SK-N-SH treated with all-trans-retinoic acid at 6 μM for 48 hours (cell line): ENCODE measurements around the gene IMMT.
"Not testable (repeated sequence)": the region's sequence is repeated elsewhere in the genome, so short reads cannot be mapped to it uniquely, and the experiment has no call there.

ENCODE experiments used
- ATAC-seq: fragments of 200-7000 bp; cut with Tn5 transposase; 3 replicates; pipeline ENCODE4 v1.9.1; 2020; ENCODE audit warnings: mild to moderate bottlenecking, moderate library complexity
- ARNTL ChIP-seq: fragments of 450-650 bp; formaldehyde crosslinking; IDR thresholded peaks from 2 replicates; pipeline ENCODE4 v1.5.0; 2020; ENCODE audit warnings: low read depth, mild to moderate bottlenecking, moderate library complexity, borderline replicate concordance
- BACH2 ChIP-seq: fragments of 250-450 bp; sonication (Bioruptor Pico); IDR thresholded peaks from 2 replicates; pipeline ENCODE4 v1.9.0; 2021; ENCODE audit warnings: mild to moderate bottlenecking, borderline replicate concordance
- CSDC2 ChIP-seq: fragments of 250-450 bp; sonication (Bioruptor Pico); IDR thresholded peaks from 2 replicates; pipeline ENCODE4 v1.5.0; 2020; ENCODE audit warnings: mild to moderate bottlenecking, moderate library complexity
- ESRRG ChIP-seq: fragments of 250-450 bp; sonication (Bioruptor Pico); IDR thresholded peaks from 2 replicates; pipeline ENCODE4 v1.6.1; 2021; ENCODE audit warnings: mild to moderate bottlenecking
- GLIS3 ChIP-seq: fragments of 250-450 bp; sonication (Bioruptor Pico); IDR thresholded peaks from 2 replicates; pipeline ENCODE4 v1.5.0; 2020; ENCODE audit warnings: mild to moderate bottlenecking, moderate library complexity
- ISL1 ChIP-seq: fragments of 250-450 bp; sonication (Bioruptor Pico); IDR thresholded peaks from 2 replicates; pipeline ENCODE4 v2.1.2; 2022; ENCODE audit warnings: mild to moderate bottlenecking, moderate library complexity
- PPARA ChIP-seq: fragments of 250-450 bp; sonication (Bioruptor Pico); IDR thresholded peaks from 2 replicates; pipeline ENCODE4 v1.5.0; 2020; ENCODE audit warnings: mild to moderate bottlenecking, borderline replicate concordance
- RARB ChIP-seq: fragments of 250-450 bp; sonication (Bioruptor Pico); IDR thresholded peaks from 2 replicates; pipeline ENCODE4 v1.8.0; 2021; ENCODE audit warnings: mild to moderate bottlenecking, moderate library complexity
- TCF4 ChIP-seq: fragments of 250-450 bp; sonication (Bioruptor Pico); IDR thresholded peaks from 2 replicates; pipeline ENCODE4 v1.8.0; 2021; ENCODE audit warnings: mild to moderate bottlenecking, moderate library complexity, borderline replicate concordance
- TOX ChIP-seq: fragments of 250-450 bp; sonication (Bioruptor Pico); IDR thresholded peaks from 2 replicates; pipeline ENCODE4 v1.8.0; 2021; ENCODE audit warnings: mild to moderate bottlenecking, moderate library complexity, borderline replicate concordance
- ZC3H10 ChIP-seq: fragments of 250-450 bp; sonication (Bioruptor Pico); IDR thresholded peaks from 2 replicates; pipeline ENCODE4 v1.5.1; 2021; ENCODE audit warnings: mild to moderate bottlenecking, moderate library complexity
- ZFP3 ChIP-seq: fragments of 250-450 bp; sonication (Bioruptor Pico); IDR thresholded peaks from 2 replicates; pipeline ENCODE4 v1.5.0; 2020; ENCODE audit warnings: mild to moderate bottlenecking, moderate library complexity
- ZFP30 ChIP-seq: fragments of 450-650 bp; formaldehyde crosslinking; IDR thresholded peaks from 2 replicates; pipeline ENCODE4 v1.5.0; 2022; ENCODE audit warnings: mild to moderate bottlenecking, moderate library complexity
- ZNF70 ChIP-seq: fragments of 450-650 bp; formaldehyde crosslinking; IDR thresholded peaks from 2 replicates; pipeline ENCODE4 v1.5.0; 2020; ENCODE audit warnings: mild to moderate bottlenecking, moderate library complexity
- ZNF8 ChIP-seq: fragments of 450-650 bp; formaldehyde crosslinking; IDR thresholded peaks from 2 replicates; pipeline ENCODE4 v1.5.0; 2020; ENCODE audit warnings: mild to moderate bottlenecking, moderate library complexity
- TF ChIP-seq, protein P1 (sequence below): fragments of 250-450 bp; sonication (Bioruptor Pico); IDR thresholded peaks from 2 replicates; pipeline ENCODE4 v1.5.1; 2020; ENCODE audit warnings: low read depth, mild to moderate bottlenecking, moderate library complexity
- TF ChIP-seq, protein P2 (sequence below): fragments of 250-450 bp; sonication (Bioruptor Pico); IDR thresholded peaks from 2 replicates; pipeline ENCODE4 v1.5.1; 2021; ENCODE audit warnings: mild to moderate bottlenecking, moderate library complexity
- TF ChIP-seq, protein P3 (sequence below): fragments of 250-450 bp; sonication (Bioruptor Pico); IDR thresholded peaks from 2 replicates; pipeline ENCODE4 v1.8.0; 2021; ENCODE audit warnings: low read depth, mild to moderate bottlenecking, moderate library complexity, borderline replicate concordance
- TF ChIP-seq, protein P4 (sequence below): fragments of 250-450 bp; sonication (Bioruptor Pico); IDR thresholded peaks from 2 replicates; pipeline ENCODE4 v1.5.0; 2020; ENCODE audit warnings: mild to moderate bottlenecking, moderate library complexity

Gene IMMT

DNA sequence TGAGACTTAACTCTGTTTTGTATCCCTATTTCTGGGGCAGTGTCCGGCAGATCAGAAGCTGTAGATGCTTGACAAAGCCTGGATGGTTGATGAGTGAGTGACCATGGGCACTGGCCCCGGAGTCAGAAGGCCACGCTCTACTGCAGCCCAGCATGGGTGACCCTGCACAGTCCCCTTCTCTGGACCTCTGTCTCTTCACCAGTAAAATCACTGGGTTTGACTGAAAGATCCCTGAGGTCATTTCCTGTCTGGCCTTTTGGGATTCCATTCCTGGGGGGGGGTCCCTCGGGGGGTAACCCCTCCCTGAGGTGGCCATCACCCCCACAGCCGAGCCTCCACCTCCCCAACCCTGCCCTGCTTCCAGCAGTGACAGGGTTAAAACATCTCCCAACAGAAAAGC lies 35.7 kb upstream of the IMMT start:
- no peak for ATAC-seq
- TF ChIP-seq PPARA (CRISPR knock-in tag) = no peak
- no peak for TF ChIP-seq ZFP30
- TF ChIP-seq, protein P1, sequence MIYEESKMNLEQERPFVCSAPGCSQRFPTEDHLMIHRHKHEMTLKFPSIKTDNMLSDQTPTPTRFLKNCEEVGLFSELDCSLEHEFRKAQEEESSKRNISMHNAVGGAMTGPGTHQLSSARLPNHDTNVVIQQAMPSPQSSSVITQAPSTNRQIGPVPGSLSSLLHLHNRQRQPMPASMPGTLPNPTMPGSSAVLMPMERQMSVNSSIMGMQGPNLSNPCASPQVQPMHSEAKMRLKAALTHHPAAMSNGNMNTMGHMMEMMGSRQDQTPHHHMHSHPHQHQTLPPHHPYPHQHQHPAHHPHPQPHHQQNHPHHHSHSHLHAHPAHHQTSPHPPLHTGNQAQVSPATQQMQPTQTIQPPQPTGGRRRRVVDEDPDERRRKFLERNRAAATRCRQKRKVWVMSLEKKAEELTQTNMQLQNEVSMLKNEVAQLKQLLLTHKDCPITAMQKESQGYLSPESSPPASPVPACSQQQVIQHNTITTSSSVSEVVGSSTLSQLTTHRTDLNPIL (CRISPR knock-in tag) = no peak
- no peak for TF ChIP-seq BACH2 (CRISPR knock-in tag)
- TF ChIP-seq, protein P2, sequence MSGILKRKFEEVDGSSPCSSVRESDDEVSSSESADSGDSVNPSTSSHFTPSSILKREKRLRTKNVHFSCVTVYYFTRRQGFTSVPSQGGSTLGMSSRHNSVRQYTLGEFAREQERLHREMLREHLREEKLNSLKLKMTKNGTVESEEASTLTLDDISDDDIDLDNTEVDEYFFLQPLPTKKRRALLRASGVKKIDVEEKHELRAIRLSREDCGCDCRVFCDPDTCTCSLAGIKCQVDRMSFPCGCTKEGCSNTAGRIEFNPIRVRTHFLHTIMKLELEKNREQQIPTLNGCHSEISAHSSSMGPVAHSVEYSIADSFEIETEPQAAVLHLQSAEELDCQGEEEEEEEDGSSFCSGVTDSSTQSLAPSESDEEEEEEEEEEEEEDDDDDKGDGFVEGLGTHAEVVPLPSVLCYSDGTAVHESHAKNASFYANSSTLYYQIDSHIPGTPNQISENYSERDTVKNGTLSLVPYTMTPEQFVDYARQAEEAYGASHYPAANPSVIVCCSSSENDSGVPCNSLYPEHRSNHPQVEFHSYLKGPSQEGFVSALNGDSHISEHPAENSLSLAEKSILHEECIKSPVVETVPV (CRISPR knock-in tag) = no peak
- no peak for TF ChIP-seq ZFP3 (CRISPR knock-in tag)
- TF ChIP-seq, protein P3, sequence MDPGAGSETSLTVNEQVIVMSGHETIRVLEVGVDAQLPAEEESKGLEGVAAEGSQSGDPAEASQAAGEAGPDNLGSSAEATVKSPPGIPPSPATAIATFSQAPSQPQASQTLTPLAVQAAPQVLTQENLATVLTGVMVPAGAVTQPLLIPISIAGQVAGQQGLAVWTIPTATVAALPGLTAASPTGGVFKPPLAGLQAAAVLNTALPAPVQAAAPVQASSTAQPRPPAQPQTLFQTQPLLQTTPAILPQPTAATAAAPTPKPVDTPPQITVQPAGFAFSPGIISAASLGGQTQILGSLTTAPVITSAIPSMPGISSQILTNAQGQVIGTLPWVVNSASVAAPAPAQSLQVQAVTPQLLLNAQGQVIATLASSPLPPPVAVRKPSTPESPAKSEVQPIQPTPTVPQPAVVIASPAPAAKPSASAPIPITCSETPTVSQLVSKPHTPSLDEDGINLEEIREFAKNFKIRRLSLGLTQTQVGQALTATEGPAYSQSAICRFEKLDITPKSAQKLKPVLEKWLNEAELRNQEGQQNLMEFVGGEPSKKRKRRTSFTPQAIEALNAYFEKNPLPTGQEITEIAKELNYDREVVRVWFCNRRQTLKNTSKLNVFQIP (CRISPR knock-in tag) = no peak
- no peak for TF ChIP-seq ZC3H10 (CRISPR knock-in tag)
- no peak for TF ChIP-seq ZNF8
- TF ChIP-seq, protein P4, sequence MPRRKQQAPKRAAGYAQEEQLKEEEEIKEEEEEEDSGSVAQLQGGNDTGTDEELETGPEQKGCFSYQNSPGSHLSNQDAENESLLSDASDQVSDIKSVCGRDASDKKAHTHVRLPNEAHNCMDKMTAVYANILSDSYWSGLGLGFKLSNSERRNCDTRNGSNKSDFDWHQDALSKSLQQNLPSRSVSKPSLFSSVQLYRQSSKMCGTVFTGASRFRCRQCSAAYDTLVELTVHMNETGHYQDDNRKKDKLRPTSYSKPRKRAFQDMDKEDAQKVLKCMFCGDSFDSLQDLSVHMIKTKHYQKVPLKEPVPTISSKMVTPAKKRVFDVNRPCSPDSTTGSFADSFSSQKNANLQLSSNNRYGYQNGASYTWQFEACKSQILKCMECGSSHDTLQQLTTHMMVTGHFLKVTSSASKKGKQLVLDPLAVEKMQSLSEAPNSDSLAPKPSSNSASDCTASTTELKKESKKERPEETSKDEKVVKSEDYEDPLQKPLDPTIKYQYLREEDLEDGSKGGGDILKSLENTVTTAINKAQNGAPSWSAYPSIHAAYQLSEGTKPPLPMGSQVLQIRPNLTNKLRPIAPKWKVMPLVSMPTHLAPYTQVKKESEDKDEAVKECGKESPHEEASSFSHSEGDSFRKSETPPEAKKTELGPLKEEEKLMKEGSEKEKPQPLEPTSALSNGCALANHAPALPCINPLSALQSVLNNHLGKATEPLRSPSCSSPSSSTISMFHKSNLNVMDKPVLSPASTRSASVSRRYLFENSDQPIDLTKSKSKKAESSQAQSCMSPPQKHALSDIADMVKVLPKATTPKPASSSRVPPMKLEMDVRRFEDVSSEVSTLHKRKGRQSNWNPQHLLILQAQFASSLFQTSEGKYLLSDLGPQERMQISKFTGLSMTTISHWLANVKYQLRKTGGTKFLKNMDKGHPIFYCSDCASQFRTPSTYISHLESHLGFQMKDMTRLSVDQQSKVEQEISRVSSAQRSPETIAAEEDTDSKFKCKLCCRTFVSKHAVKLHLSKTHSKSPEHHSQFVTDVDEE (CRISPR knock-in tag) = no peak
- no peak for TF ChIP-seq TOX (CRISPR knock-in tag)
- TF ChIP-seq RARB (CRISPR knock-in tag) = no peak
- no peak for TF ChIP-seq GLIS3
- no peak for TF ChIP-seq ZNF70
- no peak for TF ChIP-seq TCF4 (CRISPR knock-in tag)
- no peak for TF ChIP-seq CSDC2 (CRISPR knock-in tag)
- no peak for TF ChIP-seq ARNTL (CRISPR knock-in tag)
- no peak for TF ChIP-seq ESRRG (CRISPR knock-in tag)
- TF ChIP-seq ISL1 (CRISPR knock-in tag) = no peak

DNA sequence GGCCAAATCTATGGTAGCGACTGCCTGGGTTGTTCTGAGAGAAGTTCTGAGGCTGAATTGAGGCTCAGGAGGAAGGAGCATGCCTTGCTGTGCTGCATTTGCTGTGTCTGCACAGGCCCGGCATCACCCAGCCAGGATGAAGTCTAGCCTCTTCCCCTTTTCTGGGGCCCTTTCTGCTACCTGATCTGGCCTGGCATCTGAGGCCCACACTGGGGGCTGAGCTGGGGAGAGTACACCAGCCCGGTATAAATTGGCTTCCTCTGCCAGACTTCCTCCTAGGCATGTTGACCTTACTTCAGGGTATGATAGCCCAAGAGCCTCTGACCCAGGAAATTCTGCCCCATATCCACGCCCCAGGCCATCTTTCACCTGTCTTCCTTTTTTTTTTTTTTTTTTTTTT lies 34.0 kb upstream of the IMMT start:
- ATAC-seq = no peak

DNA sequence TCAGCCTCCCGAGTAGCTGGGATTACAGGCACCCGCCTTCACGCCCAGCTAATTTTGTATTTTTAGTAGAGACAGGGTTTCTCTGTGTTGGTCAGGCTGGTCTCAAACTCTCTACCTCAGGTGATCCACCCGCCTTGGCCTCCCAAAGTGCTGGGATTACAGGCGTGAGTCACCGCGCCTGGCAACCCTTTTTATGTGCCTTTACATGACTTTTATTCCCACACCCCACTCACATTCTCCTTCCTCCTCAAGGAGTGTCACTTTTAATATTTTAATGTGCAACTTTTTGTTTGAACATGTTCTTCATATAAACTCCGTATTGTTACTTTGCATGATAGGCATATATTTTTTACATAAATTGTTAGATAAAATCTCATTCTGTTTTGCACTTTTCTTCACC lies 33.3 kb upstream of the IMMT start:
- not testable (repeated sequence) for ATAC-seq

More for the DNA sequence above, 34.0 kb upstream of the IMMT start:
- TF ChIP-seq, protein P3 (CRISPR knock-in tag) = no peak
- TF ChIP-seq, protein P2 (CRISPR knock-in tag) = no peak

DNA sequence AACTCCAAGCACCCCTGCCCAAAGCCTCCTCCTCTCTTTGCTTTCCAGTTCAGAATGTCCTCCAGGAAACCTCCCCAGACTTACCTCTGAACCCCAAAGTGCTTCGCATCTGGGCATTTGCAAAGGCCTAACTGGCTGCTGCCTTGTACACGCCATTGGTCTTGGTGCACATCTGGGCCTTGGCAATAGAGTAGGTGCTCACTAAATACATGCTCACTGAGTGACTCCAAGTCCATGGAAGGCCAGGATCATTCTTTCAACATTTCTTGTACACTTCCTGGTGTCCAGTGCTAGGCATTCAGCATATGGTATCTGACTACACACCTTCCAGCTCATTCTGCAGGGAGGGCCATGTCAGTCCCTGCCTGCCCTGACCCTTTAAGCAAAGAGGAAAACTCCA lies 32.4 kb upstream of the IMMT start:
- TF ChIP-seq, protein P4 (CRISPR knock-in tag) = no peak
- TF ChIP-seq, protein P2 (CRISPR knock-in tag) = no peak
- TF ChIP-seq, protein P1 (CRISPR knock-in tag) = no peak
- TF ChIP-seq GLIS3 (no peak), TOX (CRISPR knock-in tag) (no peak), PPARA (CRISPR knock-in tag) (no peak)
- ATAC-seq = no peak
